Ascending aorta (tissue), 2 donors: ENCODE results near the gene TH. TPM values are rescaled to one million over a fixed set of nuclear protein-coding genes. Genes with fewer than 3 reads are reported as not detected.

ENCODE experiments used
- DNase-seq, 2 donors: peaks; one replicate each; pipeline ENCODE4 v3.0.0-alpha.2; 2019; ENCODE audit warnings: low spot score in 2 of 2
- H3K27ac ChIP-seq, 2 donors: fragments of 200-600 bp; sonication (generic); one replicate each; pipeline ENCODE4 v1.5.1; 2016 to 2017; ENCODE audit warnings: mild to moderate bottlenecking in 1 of 2
- H3K27me3 ChIP-seq: fragments of 200-600 bp; sonication (generic); one replicate; pipeline ENCODE4 v1.5.1; 2017
- H3K36me3 ChIP-seq, 2 donors: fragments of 200-600 bp; sonication (generic); one replicate each; pipeline ENCODE4 v1.5.1; 2016
- H3K4me1 ChIP-seq, 2 donors: fragments of 200-600 bp; sonication (generic); one replicate each; pipeline ENCODE4 v1.5.1; 2016 to 2017; ENCODE audit warnings: mild to moderate bottlenecking in 1 of 2
- H3K4me3 ChIP-seq, 2 donors: fragments of 200-600 bp; sonication (generic); one replicate each; pipeline ENCODE4 v1.5.1; 2016 to 2017; ENCODE audit warnings: mild to moderate bottlenecking in 1 of 2
- H3K9me3 ChIP-seq, 2 donors: fragments of 200-600 bp; sonication (generic); one replicate each; pipeline ENCODE4 v1.5.1; 2016
- intact Hi-C: fragments of 100-400 bp; cut with DNase I; formaldehyde crosslinking; loops from one replicate; pipeline ENCODE4 v1.15.1; 2023
- total RNA-seq: library from RNA; depleted of rRNA; stranded (reverse); fragments of >200 nt; gene quantifications from one replicate; pipeline ENCODE4 v1.1.0, GENCODE V29; 2016
- TF ChIP-seq, protein P1 (sequence below), 3 experiments: fragments of 200-600 bp in 2 of 3; fragments of 450-650 bp in 1 of 3; sonication (generic) in 2 of 3; IDR thresholded peaks; one replicate each; pipeline ENCODE4 v1.5.1; 2016 to 2019; ENCODE audit warnings: antibody characterized with exemption in 3 of 3, mild to moderate bottlenecking in 1 of 3, moderate library complexity in 1 of 3

Gene TH
- total RNA-seq, 1 donor from 2014 or later = not detected

DNA sequence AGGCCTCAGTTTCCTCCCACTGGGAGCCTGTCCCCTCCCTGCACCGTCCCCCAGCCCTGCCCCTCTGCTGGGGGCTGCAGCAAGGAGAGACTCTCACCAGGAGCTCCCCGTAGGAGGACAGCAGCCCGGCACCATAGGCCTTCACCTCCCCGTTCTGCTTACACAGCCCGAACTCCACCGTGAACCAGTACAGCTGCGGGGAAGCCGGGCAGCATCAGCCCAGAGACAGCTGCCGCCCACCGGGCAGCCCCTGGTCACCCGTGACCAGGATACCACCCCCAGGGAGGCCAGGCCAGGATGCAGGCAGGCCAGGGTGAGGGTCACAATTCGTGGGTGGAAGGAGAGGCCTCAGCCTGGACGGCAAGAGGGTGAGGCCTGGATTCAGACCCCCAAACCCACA lies 6.0 kb downstream of the TH start:
- no peak overlapping the region for H3K4me3 ChIP-seq
- no peak overlapping the region for H3K27ac ChIP-seq
- TF ChIP-seq, protein P1, sequence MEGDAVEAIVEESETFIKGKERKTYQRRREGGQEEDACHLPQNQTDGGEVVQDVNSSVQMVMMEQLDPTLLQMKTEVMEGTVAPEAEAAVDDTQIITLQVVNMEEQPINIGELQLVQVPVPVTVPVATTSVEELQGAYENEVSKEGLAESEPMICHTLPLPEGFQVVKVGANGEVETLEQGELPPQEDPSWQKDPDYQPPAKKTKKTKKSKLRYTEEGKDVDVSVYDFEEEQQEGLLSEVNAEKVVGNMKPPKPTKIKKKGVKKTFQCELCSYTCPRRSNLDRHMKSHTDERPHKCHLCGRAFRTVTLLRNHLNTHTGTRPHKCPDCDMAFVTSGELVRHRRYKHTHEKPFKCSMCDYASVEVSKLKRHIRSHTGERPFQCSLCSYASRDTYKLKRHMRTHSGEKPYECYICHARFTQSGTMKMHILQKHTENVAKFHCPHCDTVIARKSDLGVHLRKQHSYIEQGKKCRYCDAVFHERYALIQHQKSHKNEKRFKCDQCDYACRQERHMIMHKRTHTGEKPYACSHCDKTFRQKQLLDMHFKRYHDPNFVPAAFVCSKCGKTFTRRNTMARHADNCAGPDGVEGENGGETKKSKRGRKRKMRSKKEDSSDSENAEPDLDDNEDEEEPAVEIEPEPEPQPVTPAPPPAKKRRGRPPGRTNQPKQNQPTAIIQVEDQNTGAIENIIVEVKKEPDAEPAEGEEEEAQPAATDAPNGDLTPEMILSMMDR (IDR thresholded peaks at IDR 0.05) = no peak
- intact Hi-C loops = no loop called here
- H3K27me3 ChIP-seq = peaks cover 4% of the 10 kb centered on the region
- H3K9me3 ChIP-seq = no peaks in the 10 kb centered on the region
- H3K4me1 ChIP-seq = peaks cover 3 to 4% of the 10 kb centered on the region in 2 donors
- H3K36me3 ChIP-seq = no peaks in the 10 kb centered on the region
- no peak for DNase-seq

- H3K4me3 ChIP-seq = no peak overlapping the region
- intact Hi-C loops = no loop called here
- DNase-seq = no peak
- H3K36me3 ChIP-seq = no peaks in the 10 kb centered on the region
- no peaks in the 10 kb centered on the region for H3K9me3 ChIP-seq
- peaks cover 3 to 4% of the 10 kb centered on the region in 2 donors for H3K4me1 ChIP-seq
- H3K27me3 ChIP-seq = peaks cover 4% of the 10 kb centered on the region
- no peak overlapping the region for H3K27ac ChIP-seq
- TF ChIP-seq, protein P1 (IDR thresholded peaks at IDR 0.05) = no peak
Observed at GRCh38 chr11:2164861-2165555, 6.6 kb downstream of the TH start.

GRCh38 chr11:2164081-2164480 lies 7.5 kb downstream of the TH start:
- TF ChIP-seq, protein P1 (IDR thresholded peaks at IDR 0.05) = no peak
- intact Hi-C loops = no loop called here
- H3K27me3 ChIP-seq = peaks cover 4% of the 10 kb centered on the region

GRCh38 chr11:2163428-2163978 lies 8.1 kb downstream of the TH start:
- no peak for DNase-seq
- Histone ChIP-seq H3K36me3 (no peaks in the 10 kb centered on the region), H3K9me3 (no peaks in the 10 kb centered on the region), H3K27me3 (peaks cover 4% of the 10 kb centered on the region), H3K4me3 (no peak overlapping the region), H3K27ac (no peak overlapping the region), H3K4me1 (peaks cover 3 to 4% of the 10 kb centered on the region in 2 donors)
- TF ChIP-seq, protein P1 (IDR thresholded peaks at IDR 0.05) = no peak
- intact Hi-C loops = no loop called here

More at GRCh38 chr11:2164081-2164480, 7.5 kb downstream of the TH start:
- Histone ChIP-seq H3K36me3 (no peaks in the 10 kb centered on the region), H3K4me1 (peaks cover 3 to 4% of the 10 kb centered on the region in 2 donors), H3K27ac (no peak overlapping the region), H3K9me3 (no peaks in the 10 kb centered on the region), H3K4me3 (no peak overlapping the region)
- no peak for DNase-seq

DNA sequence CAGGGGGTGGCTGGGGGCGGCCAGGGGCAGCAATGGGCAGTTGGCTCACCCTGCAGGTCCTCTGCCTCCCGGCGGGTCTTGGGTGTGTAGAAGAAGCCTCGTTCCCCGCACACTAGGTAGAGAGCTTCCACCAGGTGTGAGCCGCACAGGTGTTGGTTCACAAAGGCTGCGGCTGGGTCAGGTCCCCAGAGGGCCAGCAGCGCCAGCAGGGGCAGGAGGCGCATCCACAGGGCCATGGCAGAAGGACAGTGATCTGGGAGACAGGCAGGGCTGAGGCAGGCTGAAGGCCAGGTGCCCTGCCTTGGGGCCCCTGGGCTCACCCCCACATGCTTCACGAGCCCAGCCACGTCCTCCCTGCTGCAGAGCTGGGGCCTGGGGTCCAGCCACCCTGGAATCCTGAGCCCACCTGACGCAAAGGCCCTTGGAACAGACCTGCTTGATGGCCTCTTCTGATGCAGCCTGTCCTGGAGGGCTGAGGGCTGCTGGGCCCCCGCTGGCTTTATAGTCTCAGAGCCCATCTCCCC lies 10.8 kb downstream of the TH start, which contains the start of gene INS:
INS (minus strand) TSS at position 474 of the 524 bp plus-strand sequence; CDS start at position 236, 238 bp downstream.
- intact Hi-C loops = no loop called here
- DNase-seq = no peak
- Histone ChIP-seq H3K9me3 (no peaks in the 10 kb centered on the region), H3K4me1 (no peaks in the 10 kb centered on the region), H3K27me3 (no peaks in the 10 kb centered on the region), H3K36me3 (no peaks in the 10 kb centered on the region), H3K4me3 (no peak within 1 kb of the TSS), H3K27ac (no peak within 1 kb of the TSS)
- TF ChIP-seq, protein P1 (IDR thresholded peaks at IDR 0.05) = no peak
